M059J (cell line): ENCODE data around the gene OR1K1. TPM values are rescaled to one million over a fixed set of nuclear protein-coding genes. Genes with fewer than 3 reads are reported as not detected.
A peak's percentile ranks its signal among the peaks of the same experiment; 100 is the strongest.
"Not testable (repeated sequence)": the region's sequence is repeated elsewhere in the genome, so short reads cannot be mapped to it uniquely, and the experiment has no call there.

ENCODE experiments used
- DNase-seq: peaks from one replicate; pipeline ENCODE4 v3.0.0-alpha.2; 2012; ENCODE audit warnings: low read depth
- total RNA-seq: library from RNA; depleted of rRNA; stranded (reverse); fragments of >200 nt; shearing (Covaris generic); gene quantifications from 2 replicates; pipeline ENCODE4 v1.2.3, GENCODE V29; 2014

The OR1K1 gene
- total RNA-seq, 1 experiment from 2014 or later = not detected

- DNase-seq = no peak
Measured at GRCh38 chr9:122812736-122813135, 12.8 kb downstream of the OR1K1 start.

DNA sequence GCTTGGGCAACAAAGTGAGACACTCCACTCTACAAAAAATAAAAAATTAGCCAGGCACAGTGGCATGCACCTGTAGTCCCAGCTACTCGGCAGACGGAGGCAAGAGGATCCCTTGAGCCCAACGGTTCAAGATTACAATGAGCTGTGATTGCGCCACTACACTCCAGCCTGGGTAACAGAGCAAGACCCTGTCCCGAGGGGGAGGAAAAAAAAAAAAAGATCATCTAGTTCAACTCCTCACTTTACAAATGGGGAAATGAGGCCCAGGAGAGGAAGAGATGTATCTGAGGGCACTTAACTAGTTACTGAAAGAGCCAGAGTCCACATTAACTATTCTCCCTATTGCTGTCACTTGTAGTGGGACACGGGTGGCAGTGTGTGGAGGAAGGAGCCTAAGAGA lies 14.6 kb downstream of the OR1K1 start:
- no peak for DNase-seq

DNA sequence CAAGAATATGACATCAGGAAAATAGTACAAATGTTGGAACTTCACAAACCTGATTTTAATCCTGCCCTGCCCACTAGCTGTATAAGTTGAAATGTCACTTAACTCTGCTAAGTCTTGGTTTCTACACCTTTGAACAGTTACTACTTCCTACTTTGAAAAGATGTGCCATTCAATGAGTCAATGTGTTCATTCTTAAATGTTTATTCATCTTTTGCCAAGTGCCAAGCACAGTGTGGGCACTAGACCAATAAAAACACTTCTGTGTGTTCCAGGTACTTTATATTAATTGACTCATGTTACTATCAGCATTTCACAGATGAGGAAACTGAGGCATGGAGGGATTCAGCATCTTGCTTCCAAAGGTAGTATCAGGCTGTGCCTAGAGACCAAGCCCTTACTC lies 15.6 kb downstream of the OR1K1 start:
- DNase-seq = peak; percentile 50

DNA sequence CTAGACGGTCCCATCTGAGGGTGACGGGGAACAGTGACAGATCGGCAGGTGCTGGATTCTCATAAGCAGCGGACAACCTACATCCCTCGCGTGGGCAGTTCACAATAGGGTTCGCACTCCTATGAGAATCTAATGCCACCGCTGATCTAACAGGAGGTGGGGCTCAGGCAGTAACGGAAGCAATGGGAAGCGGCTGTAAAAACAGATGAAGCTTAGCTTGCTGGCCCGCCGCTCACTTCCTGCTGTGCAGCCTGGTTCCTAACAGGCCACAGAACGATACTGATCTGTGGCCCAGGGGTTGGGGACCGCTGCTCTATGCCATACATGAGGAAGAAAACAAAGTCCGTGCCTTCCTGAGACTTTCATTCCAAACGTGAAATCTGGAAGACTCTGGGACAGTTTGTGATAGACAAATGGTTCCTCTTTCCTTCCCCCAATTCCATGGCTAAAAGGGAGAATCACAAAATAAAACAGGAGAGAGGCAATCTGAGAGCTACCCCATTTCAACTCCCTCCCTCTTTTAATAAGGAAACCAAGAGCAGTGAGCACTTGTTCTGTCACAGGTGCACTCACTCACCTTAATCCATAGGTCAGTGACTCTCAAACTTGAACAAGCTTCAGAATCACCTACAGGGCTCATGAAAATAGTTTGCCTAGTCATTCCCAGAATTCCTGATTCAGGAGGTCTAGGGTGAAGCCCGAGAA lies 16.4 kb downstream of the OR1K1 start:
- DNase-seq = no peak

DNA sequence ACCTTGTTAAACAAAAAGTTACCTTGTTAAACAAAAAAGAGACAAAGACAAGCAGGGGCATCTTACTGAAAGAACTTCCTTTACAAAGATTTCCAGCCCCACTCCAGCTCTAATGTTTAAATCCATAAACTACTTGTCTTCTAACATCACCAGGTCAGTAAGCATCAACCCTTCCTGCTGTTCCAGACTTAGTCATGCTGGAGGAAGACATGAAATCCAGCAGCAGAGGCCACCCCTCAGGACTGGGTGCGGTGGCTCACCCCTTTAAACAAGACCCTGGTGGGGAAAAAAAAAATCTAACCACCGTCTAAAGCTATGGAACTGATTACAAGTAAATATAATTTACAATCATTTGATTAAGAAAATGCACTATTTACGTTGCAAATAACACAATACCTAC lies 19.4 kb downstream of the OR1K1 start:
- DNase-seq = no peak

DNA sequence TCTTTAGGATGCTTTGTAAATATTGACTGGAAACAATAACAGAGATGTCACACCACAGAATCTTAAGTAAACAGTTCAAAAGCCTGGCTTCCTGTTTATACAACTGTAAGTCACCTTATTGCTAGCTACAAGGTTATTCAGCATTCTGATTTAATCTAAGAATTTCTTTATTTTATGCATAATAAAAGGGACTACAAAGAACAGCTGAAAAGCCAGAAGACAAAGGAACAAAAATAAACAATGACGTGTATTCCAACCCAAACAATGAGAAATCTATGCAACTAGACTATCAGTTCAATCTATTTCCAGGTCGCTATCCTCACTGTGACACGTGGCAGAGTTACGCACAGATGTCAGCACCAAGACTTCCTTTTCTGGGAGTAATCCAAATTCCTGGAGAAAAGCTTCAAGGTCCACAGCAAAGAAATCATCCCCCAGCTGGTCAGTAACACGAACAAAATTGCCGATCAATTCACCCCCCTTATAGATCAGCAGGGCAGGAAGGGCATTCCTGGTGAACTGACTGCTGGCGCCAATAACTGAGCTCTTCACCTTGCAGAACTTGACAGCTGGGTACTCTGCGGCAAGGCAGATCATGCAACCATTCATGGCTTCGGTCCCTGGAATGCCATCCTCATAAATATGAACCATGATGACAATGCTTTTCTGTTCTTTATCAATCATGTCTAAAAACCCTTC lies 20.0 kb downstream of the OR1K1 start:
- DNase-seq = peak; percentile 67

DNA sequence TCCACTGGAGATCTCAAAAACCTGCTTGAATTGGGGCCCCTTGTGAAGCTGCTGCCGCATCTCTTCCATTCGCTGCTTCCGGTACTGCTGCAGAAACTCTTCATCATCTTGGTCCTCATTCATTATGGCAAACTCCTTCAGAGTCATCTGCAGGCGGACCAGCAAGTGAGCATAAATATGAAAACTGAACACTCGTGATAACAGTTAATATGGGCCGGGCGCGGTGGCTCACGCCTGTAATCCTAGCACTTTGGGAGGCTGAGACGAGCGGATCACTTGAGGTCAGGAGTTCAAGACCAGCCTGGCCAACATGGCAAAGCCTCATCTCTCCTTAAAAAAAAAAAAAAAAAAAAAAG lies 20.5 kb downstream of the OR1K1 start:
- DNase-seq = no peak

- no peak for DNase-seq
Measured at GRCh38 chr9:122821278-122821943, 21.5 kb downstream of the OR1K1 start.

- no peak for DNase-seq
Measured at GRCh38 chr9:122822056-122822455, 22.1 kb downstream of the OR1K1 start.

DNA sequence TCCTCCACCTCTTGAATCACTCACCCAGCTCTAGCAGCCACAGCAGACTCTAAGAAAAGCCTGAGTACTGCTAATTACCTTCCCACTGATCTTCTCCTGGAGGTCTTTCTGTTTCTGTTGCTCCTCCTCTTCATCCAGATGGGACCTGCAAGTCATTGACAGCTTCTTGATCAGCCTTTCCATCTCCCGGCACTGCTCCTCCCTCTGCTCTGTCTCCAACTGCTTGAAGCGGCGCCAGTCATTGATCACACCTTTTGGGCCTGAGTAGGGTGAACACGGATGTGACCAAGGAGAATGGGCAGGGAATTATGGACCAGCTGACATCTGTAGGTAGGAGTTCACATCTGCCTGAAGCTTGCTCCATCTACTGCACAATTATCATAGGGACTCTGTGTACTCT lies 23.0 kb downstream of the OR1K1 start:
- DNase-seq = no peak

GRCh38 chr9:122827761-122828093 lies 27.8 kb downstream of the OR1K1 start:
- peak; percentile 50 for DNase-seq

DNA sequence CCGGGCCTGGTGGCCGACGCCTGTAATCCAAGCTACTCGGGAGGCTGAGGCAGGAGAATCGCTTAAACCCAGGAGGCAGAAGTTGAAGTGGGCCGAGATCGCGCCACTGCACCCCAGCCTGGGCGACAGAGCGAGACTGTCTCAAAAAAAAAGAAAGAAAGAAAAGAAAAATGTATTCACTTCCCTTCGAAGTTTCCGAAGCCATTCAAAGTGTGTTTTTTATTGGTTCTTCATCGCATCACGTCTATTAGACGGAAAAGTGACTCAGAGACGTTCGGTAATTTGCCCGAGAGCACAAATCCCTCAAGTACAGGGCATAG lies 29.0 kb downstream of the OR1K1 start:
- not testable (repeated sequence) for DNase-seq

GRCh38 chr9:122832194-122832593 lies 32.3 kb downstream of the OR1K1 start:
- DNase-seq = no peak

GRCh38 chr9:122835313-122835731 lies 35.4 kb downstream of the OR1K1 start:
- no peak for DNase-seq

DNA sequence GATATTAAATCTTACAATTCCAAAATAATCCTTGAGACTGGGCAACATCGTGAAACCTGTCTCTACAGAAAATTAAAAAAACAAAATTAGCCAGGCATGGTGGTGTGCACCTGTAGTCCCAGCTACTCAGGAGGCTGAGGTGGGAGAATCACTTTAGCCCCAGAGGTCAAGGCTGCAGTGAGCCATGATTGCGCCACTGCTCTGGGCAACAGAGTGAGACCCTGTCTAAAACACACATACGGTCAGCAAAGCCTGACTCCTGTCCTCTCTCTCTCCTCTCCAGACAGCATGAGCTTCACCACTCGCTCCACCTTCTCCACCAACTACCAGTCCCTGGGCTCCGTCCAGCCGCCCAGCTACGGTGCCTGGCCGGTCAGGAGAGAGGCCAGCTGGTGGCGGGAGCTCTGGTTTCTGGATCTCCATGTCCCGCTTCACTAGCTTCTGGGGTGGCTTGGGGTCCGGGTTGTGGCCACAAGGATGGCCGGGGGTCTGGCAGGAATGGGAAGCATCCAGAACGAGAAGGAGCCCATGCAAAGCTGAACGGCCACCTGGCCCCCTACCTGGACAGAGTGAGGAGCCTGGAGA lies 37.4 kb downstream of the OR1K1 start:
- no peak for DNase-seq

DNA sequence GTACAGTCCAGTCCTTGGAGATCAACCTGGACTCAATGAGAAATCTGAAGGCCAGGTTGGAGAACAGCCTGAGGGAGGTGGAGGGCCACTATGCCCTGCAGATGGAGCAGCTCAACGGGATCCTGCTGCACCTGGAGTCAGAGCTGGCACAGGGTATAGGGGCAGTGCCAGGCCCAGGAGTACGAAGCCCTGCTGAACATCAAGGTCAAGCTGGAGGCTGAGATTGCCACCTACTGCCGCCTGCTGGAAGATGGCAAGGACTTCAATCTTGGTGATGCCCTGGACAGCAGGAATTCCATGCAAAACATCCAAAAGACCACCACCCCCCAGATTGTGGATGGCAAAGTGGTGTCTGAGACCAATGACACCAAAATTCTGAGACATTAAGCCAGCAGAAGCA lies 38.5 kb downstream of the OR1K1 start:
- not testable (repeated sequence) for DNase-seq

GRCh38 chr9:122841501-122841900 lies 41.6 kb downstream of the OR1K1 start:
- DNase-seq = no peak

- no peak for DNase-seq
Measured at GRCh38 chr9:122844137-122844536, 44.2 kb downstream of the OR1K1 start.

GRCh38 chr9:122845116-122845515 lies 45.2 kb downstream of the OR1K1 start:
- DNase-seq = no peak

GRCh38 chr9:122846371-122846940 lies 46.5 kb downstream of the OR1K1 start:
- no peak for DNase-seq

- no peak for DNase-seq
Measured at GRCh38 chr9:122848256-122848943, 48.5 kb downstream of the OR1K1 start.
